ENCODE results near the gene ARHGEF37. TPM values are rescaled to one million over a fixed set of nuclear protein-coding genes. Genes with fewer than 3 reads are reported as not detected.

Gene ARHGEF37
- polyA plus RNA-seq, 1 donor from 2014 or later: 0.36 TPM

GRCh38 chr5:149636191-149636860 lies 55.0 kb downstream of the ARHGEF37 start:
- Mint-ChIP-seq H3K27me3 (no peaks in the 10 kb centered on the region), H3K9me3 (no peaks in the 10 kb centered on the region), H3K4me1 (peaks cover 0 to 9% (median 7%) of the 10 kb centered on the region in 3 donors), H3K27ac (no peak overlapping the region), H3K36me3 (no peaks in the 10 kb centered on the region), H3K4me3 (no peak overlapping the region)

- Mint-ChIP-seq H3K27ac (no peak overlapping the region), H3K36me3 (no peaks in the 10 kb centered on the region)
Observed at GRCh38 chr5:149636861-149637246, 55.6 kb downstream of the ARHGEF37 start.

GRCh38 chr5:149638136-149638535 lies 56.8 kb downstream of the ARHGEF37 start:
- Mint-ChIP-seq H3K4me1 (peaks cover 0 to 2% (median 2%) of the 10 kb centered on the region in 3 donors), H3K36me3 (no peaks in the 10 kb centered on the region), H3K9me3 (no peaks in the 10 kb centered on the region), H3K4me3 (no peak overlapping the region), H3K27me3 (no peaks in the 10 kb centered on the region), H3K27ac (no peak overlapping the region)

More at GRCh38 chr5:149636861-149637246, 55.6 kb downstream of the ARHGEF37 start:
- no peaks in the 10 kb centered on the region for H3K9me3 Mint-ChIP-seq
- no peaks in the 10 kb centered on the region for H3K27me3 Mint-ChIP-seq
- no peak overlapping the region for H3K4me3 Mint-ChIP-seq
- H3K4me1 Mint-ChIP-seq: peaks cover 0 to 9% (median 7%) of the 10 kb centered on the region in 3 donors

GRCh38 chr5:149638546-149639241 lies 57.4 kb downstream of the ARHGEF37 start:
- Mint-ChIP-seq H3K27ac (no peak overlapping the region), H3K27me3 (no peaks in the 10 kb centered on the region), H3K9me3 (no peaks in the 10 kb centered on the region), H3K4me3 (no peak overlapping the region), H3K4me1 (peaks cover 0 to 2% (median 2%) of the 10 kb centered on the region in 3 donors), H3K36me3 (no peaks in the 10 kb centered on the region)

GRCh38 chr5:149639737-149640136 lies 58.4 kb downstream of the ARHGEF37 start:
- no peaks in the 10 kb centered on the region for H3K27me3 Mint-ChIP-seq
- H3K36me3 Mint-ChIP-seq: no peaks in the 10 kb centered on the region
- H3K4me1 Mint-ChIP-seq: peaks cover 0 to 2% (median 2%) of the 10 kb centered on the region in 3 donors
- H3K27ac Mint-ChIP-seq: no peak overlapping the region
- no peak overlapping the region for H3K4me3 Mint-ChIP-seq
- no peaks in the 10 kb centered on the region for H3K9me3 Mint-ChIP-seq

GRCh38 chr5:149640350-149640999 lies 59.2 kb downstream of the ARHGEF37 start:
- Mint-ChIP-seq H3K27ac (peak overlapping the region in 1 of 3 donors; percentile 9), H3K9me3 (no peaks in the 10 kb centered on the region), H3K4me3 (no peak overlapping the region), H3K27me3 (no peaks in the 10 kb centered on the region), H3K4me1 (peaks cover 0 to 2% (median 2%) of the 10 kb centered on the region in 3 donors), H3K36me3 (no peaks in the 10 kb centered on the region)

GRCh38 chr5:149641000-149641576 lies 59.8 kb downstream of the ARHGEF37 start:
- Mint-ChIP-seq H3K27ac (no peak overlapping the region), H3K4me3 (no peak overlapping the region), H3K4me1 (peaks cover 0 to 2% (median 2%) of the 10 kb centered on the region in 3 donors), H3K36me3 (no peaks in the 10 kb centered on the region), H3K27me3 (no peaks in the 10 kb centered on the region), H3K9me3 (no peaks in the 10 kb centered on the region)

GRCh38 chr5:149641600-149641999 lies 60.3 kb downstream of the ARHGEF37 start:
- Mint-ChIP-seq H3K27ac (no peak overlapping the region), H3K4me1 (peaks cover 0 to 3% (median 2%) of the 10 kb centered on the region in 3 donors), H3K4me3 (no peak overlapping the region), H3K27me3 (no peaks in the 10 kb centered on the region), H3K36me3 (no peaks in the 10 kb centered on the region), H3K9me3 (no peaks in the 10 kb centered on the region)

GRCh38 chr5:149643781-149644180 lies 62.5 kb downstream of the ARHGEF37 start:
- no peaks in the 10 kb centered on the region for H3K9me3 Mint-ChIP-seq

GRCh38 chr5:149644629-149645028 lies 63.3 kb downstream of the ARHGEF37 start:
- Mint-ChIP-seq H3K4me1 (peaks cover 0 to 4% (median 2%) of the 10 kb centered on the region in 3 donors), H3K36me3 (no peaks in the 10 kb centered on the region), H3K27me3 (no peaks in the 10 kb centered on the region), H3K4me3 (no peak overlapping the region), H3K9me3 (no peaks in the 10 kb centered on the region), H3K27ac (no peak overlapping the region)

More at GRCh38 chr5:149643781-149644180, 62.5 kb downstream of the ARHGEF37 start:
- Mint-ChIP-seq H3K27ac (no peak overlapping the region), H3K4me3 (no peak overlapping the region), H3K36me3 (no peaks in the 10 kb centered on the region), H3K27me3 (no peaks in the 10 kb centered on the region), H3K4me1 (peaks cover 0 to 4% (median 2%) of the 10 kb centered on the region in 3 donors)

- H3K36me3 Mint-ChIP-seq: no peaks in the 10 kb centered on the region
- H3K27me3 Mint-ChIP-seq: no peaks in the 10 kb centered on the region
- H3K9me3 Mint-ChIP-seq: no peaks in the 10 kb centered on the region
- no peak overlapping the region for H3K4me3 Mint-ChIP-seq
- H3K27ac Mint-ChIP-seq: no peak overlapping the region
- peaks cover 0 to 4% (median 2%) of the 10 kb centered on the region in 3 donors for H3K4me1 Mint-ChIP-seq
Observed at GRCh38 chr5:149645236-149645635, 63.9 kb downstream of the ARHGEF37 start.

- H3K4me1 Mint-ChIP-seq: peaks cover 0 to 4% (median 2%) of the 10 kb centered on the region in 3 donors
- H3K27ac Mint-ChIP-seq: no peak overlapping the region
- H3K36me3 Mint-ChIP-seq: no peaks in the 10 kb centered on the region
- no peak overlapping the region for H3K4me3 Mint-ChIP-seq
- no peaks in the 10 kb centered on the region for H3K27me3 Mint-ChIP-seq
- no peaks in the 10 kb centered on the region for H3K9me3 Mint-ChIP-seq
Observed at GRCh38 chr5:149645725-149646124, 64.4 kb downstream of the ARHGEF37 start.

GRCh38 chr5:149646564-149646963 lies 65.3 kb downstream of the ARHGEF37 start:
- Mint-ChIP-seq H3K27ac (no peak overlapping the region), H3K4me3 (no peak overlapping the region)

GRCh38 chr5:149647334-149647733 lies 66.0 kb downstream of the ARHGEF37 start:
- peaks cover 0 to 2% (median 0%) of the 10 kb centered on the region in 3 donors for H3K4me1 Mint-ChIP-seq
- H3K4me3 Mint-ChIP-seq: no peak overlapping the region
- no peaks in the 10 kb centered on the region for H3K9me3 Mint-ChIP-seq
- H3K27me3 Mint-ChIP-seq: no peaks in the 10 kb centered on the region
- peak overlapping the region in 1 of 3 donors; percentile 4 for H3K27ac Mint-ChIP-seq
- no peaks in the 10 kb centered on the region for H3K36me3 Mint-ChIP-seq

More at GRCh38 chr5:149646564-149646963, 65.3 kb downstream of the ARHGEF37 start:
- Mint-ChIP-seq H3K36me3 (no peaks in the 10 kb centered on the region), H3K27me3 (no peaks in the 10 kb centered on the region), H3K9me3 (no peaks in the 10 kb centered on the region), H3K4me1 (peaks cover 0 to 2% (median 0%) of the 10 kb centered on the region in 3 donors)
